ENCODE results near the gene CLIP1. TPM values are rescaled to one million over a fixed set of nuclear protein-coding genes. Genes with fewer than 3 reads are reported as not detected.

CLIP1 gene
- total RNA-seq, 3 donors from 2014 or later (not counting 1 experiment from before 2014, with no cell fraction given): 67.1 to 88.5 (median 69.1) TPM

- H3K4me3 Mint-ChIP-seq: no peak overlapping the region
- no peak for ATAC-seq
- DNase-seq: no peak
These were observed 8.7 kb downstream of the CLIP1 start for GRCh38 chr12:122413516-122414404.

GRCh38 chr12:122412851-122413433 lies 9.5 kb downstream of the CLIP1 start:
- DNase-seq (peak in 1 of 2 donors; percentile 48), ATAC-seq (no peak)
- H3K27me3 Mint-ChIP-seq (ENCODE audit: low read depth in 2 of 2): no peaks in the 10 kb centered on the region
- WGBS (ENCODE audit: insufficient coverage): 65% methylated on average over 2 of the region's 4 CpGs
- Histone ChIP-seq H3K9me3 (ENCODE audit: control insufficient read depth, insufficient read depth, low read length) (no peaks in the 10 kb centered on the region), H3K4me1 (ENCODE audit: control insufficient read depth, insufficient read depth, low read length) (no peaks in the 10 kb centered on the region), H3K27ac (ENCODE audit: low read length) (no peak overlapping the region), H3K4me3 (ENCODE audit: low read length) (no peak overlapping the region), H3K27me3 (ENCODE audit: control insufficient read depth, insufficient read depth, low read length) (no peaks in the 10 kb centered on the region), H3K36me3 (ENCODE audit: control insufficient read depth, insufficient read depth, low read length) (peaks cover 4% of the 10 kb centered on the region)
- TF ChIP-seq CTCF (IDR thresholded peaks at IDR 0.05): no peak
- peak overlapping the region; percentile 12 to 29 for H3K27ac Mint-ChIP-seq
- H3K9me3 Mint-ChIP-seq: no peaks in the 10 kb centered on the region
- no peaks in the 10 kb centered on the region for H3K36me3 Mint-ChIP-seq
- H3K4me3 Mint-ChIP-seq: no peak overlapping the region
- intact Hi-C loops (cut with micrococcal nuclease): no loop called here
- H3K4me1 Mint-ChIP-seq: peaks cover 10 to 20% of the 10 kb centered on the region in 2 donors

More at GRCh38 chr12:122413516-122414404, 8.7 kb downstream of the CLIP1 start:
- peak overlapping the region in 1 of 2 donors; percentile 12 for H3K27ac Mint-ChIP-seq
- Histone ChIP-seq H3K9me3 (ENCODE audit: control insufficient read depth, insufficient read depth, low read length) (no peaks in the 10 kb centered on the region), H3K4me3 (ENCODE audit: low read length) (no peak overlapping the region), H3K27me3 (ENCODE audit: control insufficient read depth, insufficient read depth, low read length) (no peaks in the 10 kb centered on the region), H3K4me1 (ENCODE audit: control insufficient read depth, insufficient read depth, low read length) (no peaks in the 10 kb centered on the region), H3K36me3 (ENCODE audit: control insufficient read depth, insufficient read depth, low read length) (peaks cover 4% of the 10 kb centered on the region), H3K27ac (ENCODE audit: low read length) (no peak overlapping the region)
- intact Hi-C loops (cut with micrococcal nuclease): no loop called here
- no peaks in the 10 kb centered on the region for H3K27me3 Mint-ChIP-seq (ENCODE audit: low read depth in 2 of 2)
- peaks cover 10 to 22% of the 10 kb centered on the region in 2 donors for H3K4me1 Mint-ChIP-seq
- TF ChIP-seq CTCF (IDR thresholded peaks at IDR 0.05): no peak
- WGBS (ENCODE audit: insufficient coverage): 79% methylated on average over 5 of the region's 5 CpGs
- no peaks in the 10 kb centered on the region for H3K36me3 Mint-ChIP-seq
- H3K9me3 Mint-ChIP-seq: no peaks in the 10 kb centered on the region

- no peak for ATAC-seq
- Mint-ChIP-seq H3K4me1 (peaks cover 13 to 16% of the 10 kb centered on the region in 2 donors), H3K4me3 (no peak overlapping the region), H3K27me3 (ENCODE audit: low read depth in 2 of 2) (no peaks in the 10 kb centered on the region), H3K27ac (no peak overlapping the region), H3K9me3 (no peaks in the 10 kb centered on the region), H3K36me3 (no peaks in the 10 kb centered on the region)
- no peak for TF ChIP-seq CTCF (IDR thresholded peaks at IDR 0.05)
- peaks cover 4% of the 10 kb centered on the region for H3K36me3 ChIP-seq (ENCODE audit: control insufficient read depth, insufficient read depth, low read length)
- 93% methylated on average over 2 of the region's 3 CpGs for WGBS (ENCODE audit: insufficient coverage)
- H3K27ac ChIP-seq (ENCODE audit: low read length): no peak overlapping the region
- no peak for DNase-seq
- H3K27me3 ChIP-seq (ENCODE audit: control insufficient read depth, insufficient read depth, low read length): no peaks in the 10 kb centered on the region
- intact Hi-C loops (cut with micrococcal nuclease): no loop called here
- no peak overlapping the region for H3K4me3 ChIP-seq (ENCODE audit: low read length)
- no peaks in the 10 kb centered on the region for H3K9me3 ChIP-seq (ENCODE audit: control insufficient read depth, insufficient read depth, low read length)
- H3K4me1 ChIP-seq (ENCODE audit: control insufficient read depth, insufficient read depth, low read length): no peaks in the 10 kb centered on the region
These were observed 10.9 kb downstream of the CLIP1 start for GRCh38 chr12:122411537-122411936.
